Activated CD4-positive, alpha-beta memory T cell treated with anti-CD3 and anti-CD28 coated beads for 36 hours (primary cell): Measurements from ENCODE around the gene PPP1R3D. TPM values are rescaled to one million over a fixed set of nuclear protein-coding genes. Genes with fewer than 3 reads are reported as not detected.

Experiments
- CTCF ChIA-PET: fragments of 350-600 bp; sonication (Branson Sonifier 250); formaldehyde crosslinking; loops from one replicate; lab custom pipeline; 2021; ENCODE audit warnings: antibody characterized with exemption, inconsistent platforms; lab: Charles Lee
- POLR2A ChIA-PET: fragments of 350-600 bp; sonication (Branson Sonifier 250); formaldehyde crosslinking; loops from one replicate; lab custom pipeline; 2021; ENCODE audit warnings: antibody characterized with exemption; lab: Charles Lee
- DNase-seq: peaks from one replicate; pipeline ENCODE4 v3.0.0-alpha.2; 2020
- H3K27ac Mint-ChIP-seq: one replicate; pipeline ENCODE4 v1.8.0; 2021; ENCODE audit warnings: mixed read lengths
- H3K27me3 Mint-ChIP-seq: one replicate; pipeline ENCODE4 v1.8.0; 2021; ENCODE audit warnings: mixed read lengths
- H3K36me3 Mint-ChIP-seq: one replicate; pipeline ENCODE4 v1.8.0; 2021; ENCODE audit warnings: mixed read lengths
- H3K4me1 Mint-ChIP-seq: one replicate; pipeline ENCODE4 v1.8.0; 2021; ENCODE audit warnings: low read depth, mixed read lengths
- H3K4me3 Mint-ChIP-seq: one replicate; pipeline ENCODE4 v1.8.0; 2021; ENCODE audit warnings: mild to moderate bottlenecking, mixed read lengths
- H3K9me3 Mint-ChIP-seq: one replicate; pipeline ENCODE4 v1.8.0; 2021; ENCODE audit warnings: mixed read lengths
- intact Hi-C: fragments of 100-400 bp; cut with micrococcal nuclease; formaldehyde crosslinking; loops from one replicate; pipeline ENCODE4 v1.15.1; 2023
- total RNA-seq, 2 experiments: library from RNA; stranded (reverse); gene quantifications; one replicate each; pipeline ENCODE4 v1.2.3, GENCODE V29; 2021

PPP1R3D gene
- 1 to 10 TPM; 5.7 TPM for total RNA-seq

GRCh38 chr20:59940129-59940955, at the start of gene PPP1R3D, which contains the start of gene FAM217B:
Gene PPP1R3D (minus strand): TSS chr20:59940305. CDS start chr20:59939931, 374 bp downstream.
Gene FAM217B (plus strand): TSS chr20:59940389. CDS start chr20:59943944, 3,555 bp downstream.
- POLR2A ChIA-PET, result interaction anchor here (0.7 to 1.1 kb wide), 4 partner anchors 8 to 1083 kb away, joined by 3 to 4 read pairs (median 4); no protein-coding TSS in a partner anchor
- H3K27ac Mint-ChIP-seq, result peak within 1 kb of the TSS; percentile 99
- no peaks in the 10 kb centered on the region for H3K27me3 Mint-ChIP-seq
- no peaks in the 10 kb centered on the region for H3K9me3 Mint-ChIP-seq
- peak; percentile 95 for DNase-seq
- CTCF ChIA-PET, result interaction anchor here (0.6 to 1.7 kb wide), 8 partner anchors 8 to 117 kb away, joined by 3 to 8 read pairs (median 4); no protein-coding TSS in a partner anchor
- peaks cover 36% of the 10 kb centered on the region for H3K4me1 Mint-ChIP-seq
- peaks cover 18% of the 10 kb centered on the region for H3K36me3 Mint-ChIP-seq
- intact Hi-C loops, result loop anchor here (1.0 to 10.0 kb wide), 2 partner anchors 8 to 274 kb away; no protein-coding TSS in a partner anchor
- H3K4me3 Mint-ChIP-seq, result peak within 1 kb of the TSS; percentile 98

- DNase-seq, result no peak
- H3K4me1 Mint-ChIP-seq, result no peaks in the 10 kb centered on the region
- H3K27ac Mint-ChIP-seq, result no peak overlapping the region
- no peaks in the 10 kb centered on the region for H3K27me3 Mint-ChIP-seq
- no peaks in the 10 kb centered on the region for H3K36me3 Mint-ChIP-seq
- CTCF ChIA-PET, result no interaction called here
- intact Hi-C loops, result no loop called here
- POLR2A ChIA-PET, result no interaction called here
- no peak overlapping the region for H3K4me3 Mint-ChIP-seq
- H3K9me3 Mint-ChIP-seq, result no peaks in the 10 kb centered on the region
These were observed 48.0 kb upstream of the PPP1R3D start for GRCh38 chr20:59988141-59988540.

- Mint-ChIP-seq H3K9me3 (no peaks in the 10 kb centered on the region), H3K4me1 (no peaks in the 10 kb centered on the region), H3K27ac (no peak overlapping the region), H3K27me3 (no peaks in the 10 kb centered on the region), H3K36me3 (no peaks in the 10 kb centered on the region), H3K4me3 (no peak overlapping the region)
- intact Hi-C loops, result no loop called here
- no peak for DNase-seq
- CTCF ChIA-PET, result no interaction called here
- POLR2A ChIA-PET, result no interaction called here
These were observed 47.0 kb upstream of the PPP1R3D start for GRCh38 chr20:59987135-59987534.

- ChIA-PET POLR2A (no interaction called here), CTCF (interaction anchor here (1.2 kb wide), 1 partner anchor 36 kb away, joined by 3 read pairs; no protein-coding TSS in a partner anchor)
- H3K36me3 Mint-ChIP-seq, result no peaks in the 10 kb centered on the region
- H3K4me3 Mint-ChIP-seq, result no peak overlapping the region
- H3K27ac Mint-ChIP-seq, result no peak overlapping the region
- H3K9me3 Mint-ChIP-seq, result no peaks in the 10 kb centered on the region
- no peaks in the 10 kb centered on the region for H3K4me1 Mint-ChIP-seq
- H3K27me3 Mint-ChIP-seq, result no peaks in the 10 kb centered on the region
- peak; percentile 19 for DNase-seq
- intact Hi-C loops, result no loop called here
These were observed 45.8 kb upstream of the PPP1R3D start for GRCh38 chr20:59985864-59986263.

GRCh38 chr20:59985164-59985563, 45.1 kb upstream of the PPP1R3D start:
- no peaks in the 10 kb centered on the region for H3K9me3 Mint-ChIP-seq
- no peak overlapping the region for H3K27ac Mint-ChIP-seq
- H3K36me3 Mint-ChIP-seq, result no peaks in the 10 kb centered on the region
- POLR2A ChIA-PET, result no interaction called here
- no peaks in the 10 kb centered on the region for H3K4me1 Mint-ChIP-seq
- DNase-seq, result no peak
- intact Hi-C loops, result no loop called here
- H3K4me3 Mint-ChIP-seq, result no peak overlapping the region
- H3K27me3 Mint-ChIP-seq, result no peaks in the 10 kb centered on the region
- CTCF ChIA-PET, result interaction anchor here (1.2 kb wide), 1 partner anchor 35 kb away, joined by 3 read pairs; no protein-coding TSS in a partner anchor

GRCh38 chr20:59984541-59984940, 44.4 kb upstream of the PPP1R3D start:
- H3K4me1 Mint-ChIP-seq, result no peaks in the 10 kb centered on the region
- ChIA-PET POLR2A (no interaction called here), CTCF (no interaction called here)
- no peaks in the 10 kb centered on the region for H3K27me3 Mint-ChIP-seq
- no peak overlapping the region for H3K4me3 Mint-ChIP-seq
- no peak overlapping the region for H3K27ac Mint-ChIP-seq
- intact Hi-C loops, result no loop called here
- DNase-seq, result no peak
- no peaks in the 10 kb centered on the region for H3K36me3 Mint-ChIP-seq
- no peaks in the 10 kb centered on the region for H3K9me3 Mint-ChIP-seq

- no peak for DNase-seq
- ChIA-PET POLR2A (no interaction called here), CTCF (no interaction called here)
- H3K36me3 Mint-ChIP-seq, result no peaks in the 10 kb centered on the region
- H3K9me3 Mint-ChIP-seq, result no peaks in the 10 kb centered on the region
- H3K4me1 Mint-ChIP-seq, result no peaks in the 10 kb centered on the region
- no peak overlapping the region for H3K4me3 Mint-ChIP-seq
- no peaks in the 10 kb centered on the region for H3K27me3 Mint-ChIP-seq
- no peak overlapping the region for H3K27ac Mint-ChIP-seq
- intact Hi-C loops, result no loop called here
These were observed 43.0 kb upstream of the PPP1R3D start for GRCh38 chr20:59983076-59983475.

- H3K4me1 Mint-ChIP-seq, result no peaks in the 10 kb centered on the region
- H3K36me3 Mint-ChIP-seq, result peaks cover 2% of the 10 kb centered on the region
- no peak overlapping the region for H3K4me3 Mint-ChIP-seq
- peaks cover 2% of the 10 kb centered on the region for H3K9me3 Mint-ChIP-seq
- H3K27me3 Mint-ChIP-seq, result no peaks in the 10 kb centered on the region
- POLR2A ChIA-PET, result no interaction called here
- no peak for DNase-seq
- intact Hi-C loops, result no loop called here
- no peak overlapping the region for H3K27ac Mint-ChIP-seq
- CTCF ChIA-PET, result no interaction called here
These were observed 37.0 kb upstream of the PPP1R3D start for GRCh38 chr20:59977086-59977485.

GRCh38 chr20:59976156-59976782, 36.2 kb upstream of the PPP1R3D start:
- CTCF ChIA-PET, result no interaction called here
- H3K4me3 Mint-ChIP-seq, result no peak overlapping the region
- POLR2A ChIA-PET, result no interaction called here
- peaks cover 2% of the 10 kb centered on the region for H3K9me3 Mint-ChIP-seq
- no peaks in the 10 kb centered on the region for H3K4me1 Mint-ChIP-seq
- no peak overlapping the region for H3K27ac Mint-ChIP-seq
- no peaks in the 10 kb centered on the region for H3K27me3 Mint-ChIP-seq
- peaks cover 2% of the 10 kb centered on the region for H3K36me3 Mint-ChIP-seq
- no peak for DNase-seq
- intact Hi-C loops, result no loop called here

GRCh38 chr20:59972037-59972801, 32.1 kb upstream of the PPP1R3D start:
- CTCF ChIA-PET, result interaction anchor here (0.8 kb wide), 1 partner anchor 24 kb away, joined by 3 read pairs; no protein-coding TSS in a partner anchor
- POLR2A ChIA-PET, result no interaction called here
- Mint-ChIP-seq H3K36me3 (peaks cover 2% of the 10 kb centered on the region), H3K27me3 (no peaks in the 10 kb centered on the region), H3K27ac (no peak overlapping the region), H3K9me3 (peaks cover 2% of the 10 kb centered on the region), H3K4me3 (no peak overlapping the region), H3K4me1 (no peaks in the 10 kb centered on the region)
- intact Hi-C loops, result no loop called here
- DNase-seq, result no peak

- no peak overlapping the region for H3K4me3 Mint-ChIP-seq
- ChIA-PET POLR2A (no interaction called here), CTCF (interaction anchor here (0.8 kb wide), 1 partner anchor 23 kb away, joined by 3 read pairs; no protein-coding TSS in a partner anchor)
- H3K27ac Mint-ChIP-seq, result no peak overlapping the region
- DNase-seq, result no peak
- H3K9me3 Mint-ChIP-seq, result peaks cover 2% of the 10 kb centered on the region
- no peaks in the 10 kb centered on the region for H3K4me1 Mint-ChIP-seq
- no peaks in the 10 kb centered on the region for H3K27me3 Mint-ChIP-seq
- intact Hi-C loops, result no loop called here
- peaks cover 2% of the 10 kb centered on the region for H3K36me3 Mint-ChIP-seq
These were observed 31.3 kb upstream of the PPP1R3D start for GRCh38 chr20:59971428-59971827.

- no peaks in the 10 kb centered on the region for H3K4me1 Mint-ChIP-seq
- no peak overlapping the region for H3K4me3 Mint-ChIP-seq
- H3K9me3 Mint-ChIP-seq, result no peaks in the 10 kb centered on the region
- DNase-seq, result no peak
- intact Hi-C loops, result no loop called here
- no peak overlapping the region for H3K27ac Mint-ChIP-seq
- H3K36me3 Mint-ChIP-seq, result no peaks in the 10 kb centered on the region
- CTCF ChIA-PET, result no interaction called here
- POLR2A ChIA-PET, result no interaction called here
- H3K27me3 Mint-ChIP-seq, result no peaks in the 10 kb centered on the region
These were observed 26.3 kb upstream of the PPP1R3D start for GRCh38 chr20:59966428-59966827.
